HepG2 (cell line): ENCODE results near the gene LCORL.

Experiments
- FOXA1 ChIP-seq, 2 experiments: fragments of 450-650 bp in 1 of 2; sonication (generic) in 1 of 2; formaldehyde crosslinking in 1 of 2; IDR thresholded peaks; 2 replicates each; pipeline versions ENCODE4 v1.4.0 to v1.6.1; 2016 to 2020; ENCODE audit warnings: missing genetic modification reagents in 1 of 2
- JUND ChIP-seq: sonication (generic); formaldehyde crosslinking; IDR thresholded peaks from 2 replicates; pipeline ENCODE4 v1.8.0; 2022; ENCODE audit warnings: mild to moderate bottlenecking, missing genetic modification reagents
- MXI1 ChIP-seq: IDR thresholded peaks from 3 replicates; pipeline ENCODE4 v1.6.1; 2012; ENCODE audit warnings: low read depth, low read length, inconsistent platforms, borderline replicate concordance
- TEAD2 ChIP-seq: sonication (generic); formaldehyde crosslinking; IDR thresholded peaks from 2 replicates; pipeline ENCODE4 v1.9.0; 2021; ENCODE audit warnings: missing genetic modification reagents
- YY1 ChIP-seq: IDR thresholded peaks from 2 replicates; pipeline ENCODE4 v1.6.1; 2011; ENCODE audit warnings: low read length, low read depth, moderate library complexity, mild to moderate bottlenecking; ENCODE audit not compliant: insufficient read depth, insufficient replicate concordance
- ZBTB26 ChIP-seq: IDR thresholded peaks from 2 replicates; pipeline ENCODE4 v1.6.1; 2016; ENCODE audit warnings: missing compliant biosample characterization, missing genetic modification reagents, borderline replicate concordance
- ZMYM4 ChIP-seq: sonication (generic); formaldehyde crosslinking; IDR thresholded peaks from 2 replicates; pipeline ENCODE4 v1.8.1; 2023; ENCODE audit warnings: mild to moderate bottlenecking, missing genetic modification reagents
- TF ChIP-seq, protein P1 (sequence below): sonication (generic); formaldehyde crosslinking; IDR thresholded peaks from 2 replicates; pipeline ENCODE4 v1.5.0; 2020; ENCODE audit warnings: mild to moderate bottlenecking, missing genetic modification reagents, moderate library complexity
- TF ChIP-seq, protein P2 (sequence below), 2 experiments: sonication (generic) in 1 of 2; formaldehyde crosslinking in 1 of 2; IDR thresholded peaks; 2 replicates each; pipeline versions ENCODE4 v1.4.0 to v1.6.1; 2018 to 2020; ENCODE audit warnings: missing genetic modification reagents in 2 of 2, borderline replicate concordance in 1 of 2, low read depth in 1 of 2, mild to moderate bottlenecking in 1 of 2, missing biosample characterization in 1 of 2
- TF ChIP-seq, protein P3 (sequence below): IDR thresholded peaks from 2 replicates; pipeline ENCODE4 v1.6.1; 2012; ENCODE audit warnings: inconsistent platforms

- TF ChIP-seq MXI1: no peak
- no peak; the same call in 1 of the 2 replicates for TF ChIP-seq ZMYM4 (CRISPR knock-in tag)
- no peak for TF ChIP-seq JUND (CRISPR knock-in tag)
- peak; percentile 87 for TF ChIP-seq YY1
- no peak for TF ChIP-seq TEAD2 (CRISPR knock-in tag)
- TF ChIP-seq, protein P1, sequence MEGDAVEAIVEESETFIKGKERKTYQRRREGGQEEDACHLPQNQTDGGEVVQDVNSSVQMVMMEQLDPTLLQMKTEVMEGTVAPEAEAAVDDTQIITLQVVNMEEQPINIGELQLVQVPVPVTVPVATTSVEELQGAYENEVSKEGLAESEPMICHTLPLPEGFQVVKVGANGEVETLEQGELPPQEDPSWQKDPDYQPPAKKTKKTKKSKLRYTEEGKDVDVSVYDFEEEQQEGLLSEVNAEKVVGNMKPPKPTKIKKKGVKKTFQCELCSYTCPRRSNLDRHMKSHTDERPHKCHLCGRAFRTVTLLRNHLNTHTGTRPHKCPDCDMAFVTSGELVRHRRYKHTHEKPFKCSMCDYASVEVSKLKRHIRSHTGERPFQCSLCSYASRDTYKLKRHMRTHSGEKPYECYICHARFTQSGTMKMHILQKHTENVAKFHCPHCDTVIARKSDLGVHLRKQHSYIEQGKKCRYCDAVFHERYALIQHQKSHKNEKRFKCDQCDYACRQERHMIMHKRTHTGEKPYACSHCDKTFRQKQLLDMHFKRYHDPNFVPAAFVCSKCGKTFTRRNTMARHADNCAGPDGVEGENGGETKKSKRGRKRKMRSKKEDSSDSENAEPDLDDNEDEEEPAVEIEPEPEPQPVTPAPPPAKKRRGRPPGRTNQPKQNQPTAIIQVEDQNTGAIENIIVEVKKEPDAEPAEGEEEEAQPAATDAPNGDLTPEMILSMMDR (CRISPR knock-in tag): no peak
- TF ChIP-seq, protein P2, sequence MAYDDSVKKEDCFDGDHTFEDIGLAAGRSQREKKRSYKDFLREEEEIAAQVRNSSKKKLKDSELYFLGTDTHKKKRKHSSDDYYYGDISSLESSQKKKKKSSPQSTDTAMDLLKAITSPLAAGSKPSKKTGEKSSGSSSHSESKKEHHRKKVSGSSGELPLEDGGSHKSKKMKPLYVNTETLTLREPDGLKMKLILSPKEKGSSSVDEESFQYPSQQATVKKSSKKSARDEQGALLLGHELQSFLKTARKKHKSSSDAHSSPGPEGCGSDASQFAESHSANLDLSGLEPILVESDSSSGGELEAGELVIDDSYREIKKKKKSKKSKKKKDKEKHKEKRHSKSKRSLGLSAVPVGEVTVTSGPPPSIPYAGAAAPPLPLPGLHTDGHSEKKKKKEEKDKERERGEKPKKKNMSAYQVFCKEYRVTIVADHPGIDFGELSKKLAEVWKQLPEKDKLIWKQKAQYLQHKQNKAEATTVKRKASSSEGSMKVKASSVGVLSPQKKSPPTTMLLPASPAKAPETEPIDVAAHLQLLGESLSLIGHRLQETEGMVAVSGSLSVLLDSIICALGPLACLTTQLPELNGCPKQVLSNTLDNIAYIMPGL (CRISPR knock-in tag; IDR thresholded peaks at IDR 0.05; ENCODE audit: borderline replicate concordance in 1 of 2, low read depth in 1 of 2): peak in 1 of 2 experiments; percentile 23; a peak in 2 of 4 replicates
- TF ChIP-seq ZBTB26 (CRISPR knock-in tag): no peak
- TF ChIP-seq, protein P3, sequence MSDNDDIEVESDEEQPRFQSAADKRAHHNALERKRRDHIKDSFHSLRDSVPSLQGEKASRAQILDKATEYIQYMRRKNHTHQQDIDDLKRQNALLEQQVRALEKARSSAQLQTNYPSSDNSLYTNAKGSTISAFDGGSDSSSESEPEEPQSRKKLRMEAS: no peak
- no peak for TF ChIP-seq FOXA1 (IDR thresholded peaks at IDR 0.05)
- no peak for TF ChIP-seq FOXA1 (CRISPR knock-in tag; IDR thresholded peaks at IDR 0.05)
These were observed 160 bp downstream of the LCORL start for GRCh38 chr4:18021470-18021719.
